HG03460 (cell line): ENCODE data around the gene DMAC1.

ENCODE experiments used
- ATAC-seq: cut with Tn5 transposase; IDR thresholded peaks from one replicate; pipeline ENCODE4 v1.9.1; 2021; ENCODE audit not compliant: unreplicated experiment

Gene DMAC1

GRCh38 chr9:7783635-7784063 lies 15.9 kb downstream of the DMAC1 start:
- ATAC-seq: no peak

GRCh38 chr9:7782400-7783120 lies 17.0 kb downstream of the DMAC1 start:
- ATAC-seq: no peak

- no peak for ATAC-seq
Observed at GRCh38 chr9:7780261-7780988, 19.2 kb downstream of the DMAC1 start.

- ATAC-seq: no peak
Observed at GRCh38 chr9:7778851-7779600, 20.6 kb downstream of the DMAC1 start.

- no peak for ATAC-seq
Observed at GRCh38 chr9:7777771-7778170, 21.8 kb downstream of the DMAC1 start.

GRCh38 chr9:7770111-7770510 lies 29.5 kb downstream of the DMAC1 start:
- no peak for ATAC-seq

GRCh38 chr9:7762600-7762999 lies 37.0 kb downstream of the DMAC1 start:
- ATAC-seq: no peak

GRCh38 chr9:7760014-7760415 lies 39.6 kb downstream of the DMAC1 start:
- ATAC-seq: no peak

- ATAC-seq: peak; percentile 99
Observed at GRCh38 chr9:7756088-7756487, 43.5 kb downstream of the DMAC1 start.

GRCh38 chr9:7752481-7752880 lies 47.1 kb downstream of the DMAC1 start:
- ATAC-seq: no peak
